Activated naive CD4-positive, alpha-beta T cell treated with anti-CD3 and anti-CD28 coated beads, Interleukin-2, amount 10 ng/mL, durations not matched to agents 7 days and 5 days (primary cell): ENCODE results near the gene ZSCAN5B.
"Not testable (repeated sequence)": the region's sequence is repeated elsewhere in the genome, so short reads cannot be mapped to it uniquely, and the experiment has no call there.

Source experiments
- CTCF ChIA-PET: fragments of 350-600 bp; sonication (Branson Sonifier 250); formaldehyde crosslinking; loops from one replicate; lab custom pipeline; 2021; ENCODE audit warnings: antibody characterized with exemption; lab: Charles Lee
- DNase-seq: peaks from one replicate; pipeline ENCODE4 v3.0.0-alpha.2; 2020
- H3K27ac Mint-ChIP-seq: one replicate; pipeline ENCODE4 v1.8.0; 2021; ENCODE audit warnings: mild to moderate bottlenecking, moderate library complexity, mixed read lengths
- H3K27me3 Mint-ChIP-seq: one replicate; pipeline ENCODE4 v1.8.0; 2021; ENCODE audit warnings: mild to moderate bottlenecking, mixed read lengths
- H3K36me3 Mint-ChIP-seq: one replicate; pipeline ENCODE4 v1.8.0; 2021; ENCODE audit warnings: mixed read lengths
- H3K4me1 Mint-ChIP-seq: one replicate; pipeline ENCODE4 v1.8.0; 2021; ENCODE audit warnings: mixed read lengths
- H3K4me3 Mint-ChIP-seq: one replicate; pipeline ENCODE4 v1.8.0; 2021; ENCODE audit warnings: mild to moderate bottlenecking, moderate library complexity, mixed read lengths
- H3K9me3 Mint-ChIP-seq: one replicate; pipeline ENCODE4 v1.8.0; 2021; ENCODE audit warnings: mixed read lengths

ZSCAN5B gene

DNA sequence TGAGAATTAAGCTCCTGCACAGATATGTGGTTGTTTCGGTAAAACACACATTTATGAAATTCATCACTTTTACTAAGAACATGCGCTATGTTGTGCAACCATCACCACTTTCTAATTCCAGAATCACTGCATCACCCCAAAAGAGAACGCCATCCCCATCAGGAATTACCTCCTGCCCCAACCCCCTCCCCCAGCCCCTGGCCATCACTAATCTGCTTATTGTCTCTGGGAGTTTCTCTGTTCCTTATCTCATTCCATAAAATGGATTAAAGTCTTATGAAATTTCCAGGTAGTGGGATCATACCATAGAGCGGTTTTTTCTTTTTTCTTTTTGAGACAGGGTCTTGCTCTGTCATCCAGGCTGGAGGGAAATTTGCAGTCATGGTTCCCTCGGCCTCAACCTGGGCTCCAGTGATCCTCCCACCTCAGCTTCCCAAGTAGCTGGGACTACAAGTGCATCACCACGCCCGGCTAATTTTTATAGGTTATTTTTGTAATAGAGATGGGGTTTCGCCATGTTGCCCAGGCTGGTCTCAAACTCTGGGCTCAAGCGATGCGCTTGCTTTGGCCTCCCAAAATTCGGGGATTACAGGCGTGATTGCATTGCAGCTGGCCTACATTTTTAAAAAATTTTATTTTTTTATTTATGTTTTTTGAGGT lies 3.5 kb downstream of the ZSCAN5B start:
- CTCF ChIA-PET = interaction anchor here (0.7 kb wide), 1 partner anchor 561 kb away, joined by 3 read pairs; no protein-coding TSS in a partner anchor
- H3K9me3 Mint-ChIP-seq = no peaks in the 10 kb centered on the region
- no peak overlapping the region for H3K27ac Mint-ChIP-seq
- H3K36me3 Mint-ChIP-seq = no peaks in the 10 kb centered on the region
- DNase-seq = no peak
- H3K4me3 Mint-ChIP-seq = no peak overlapping the region
- no peaks in the 10 kb centered on the region for H3K4me1 Mint-ChIP-seq
- no peaks in the 10 kb centered on the region for H3K27me3 Mint-ChIP-seq

DNA sequence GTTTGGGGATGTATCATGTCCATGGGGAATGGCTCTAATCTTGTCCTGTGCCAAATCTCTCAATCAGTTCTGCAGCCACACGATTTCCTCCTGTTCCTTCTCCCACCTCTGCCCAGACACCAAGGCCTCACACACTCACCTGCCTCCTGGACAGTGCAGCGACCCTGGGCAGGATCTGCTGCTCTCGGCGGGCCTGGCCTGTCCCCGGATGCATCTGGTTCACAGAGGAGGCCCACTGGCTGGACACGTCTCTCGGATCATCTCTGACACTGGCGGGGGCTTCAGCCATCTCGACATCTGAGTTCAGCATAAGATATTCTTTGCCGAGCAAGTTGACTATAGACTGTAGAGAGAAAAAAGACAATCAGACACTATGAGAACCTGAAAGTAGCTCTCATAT lies 5.9 kb downstream of the ZSCAN5B start:
- DNase-seq = no peak
- CTCF ChIA-PET = interaction anchor here (1.5 kb wide), 1 partner anchor 61 kb away, joined by 4 read pairs; no protein-coding TSS in a partner anchor
- Mint-ChIP-seq H3K27me3 (no peaks in the 10 kb centered on the region), H3K4me3 (no peak overlapping the region), H3K9me3 (no peaks in the 10 kb centered on the region), H3K27ac (no peak overlapping the region), H3K4me1 (no peaks in the 10 kb centered on the region), H3K36me3 (no peaks in the 10 kb centered on the region)

DNA sequence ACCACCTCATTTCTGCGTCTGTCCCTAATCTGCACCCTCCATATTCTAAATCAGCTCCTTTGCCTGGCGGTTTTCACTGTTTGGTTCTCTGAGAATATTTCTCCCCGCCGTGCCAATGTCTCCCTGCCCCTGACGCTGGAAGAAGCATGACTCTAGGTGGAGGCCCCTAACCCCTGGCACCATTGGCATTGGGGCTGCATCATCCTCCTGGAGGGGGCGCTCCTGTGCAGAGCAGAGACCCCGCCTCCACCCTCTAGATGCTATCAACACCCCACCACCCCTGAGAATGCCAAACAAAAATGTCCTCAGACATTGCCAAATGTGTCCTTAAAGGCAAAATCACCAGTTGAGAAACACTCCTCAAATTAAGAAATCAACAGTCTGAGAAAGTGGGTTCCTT lies 6.5 kb downstream of the ZSCAN5B start:
- Mint-ChIP-seq H3K36me3 (no peaks in the 10 kb centered on the region), H3K27me3 (no peaks in the 10 kb centered on the region), H3K4me1 (no peaks in the 10 kb centered on the region), H3K9me3 (no peaks in the 10 kb centered on the region), H3K27ac (no peak overlapping the region), H3K4me3 (no peak overlapping the region)
- DNase-seq = no peak
- CTCF ChIA-PET = no interaction called here

DNA sequence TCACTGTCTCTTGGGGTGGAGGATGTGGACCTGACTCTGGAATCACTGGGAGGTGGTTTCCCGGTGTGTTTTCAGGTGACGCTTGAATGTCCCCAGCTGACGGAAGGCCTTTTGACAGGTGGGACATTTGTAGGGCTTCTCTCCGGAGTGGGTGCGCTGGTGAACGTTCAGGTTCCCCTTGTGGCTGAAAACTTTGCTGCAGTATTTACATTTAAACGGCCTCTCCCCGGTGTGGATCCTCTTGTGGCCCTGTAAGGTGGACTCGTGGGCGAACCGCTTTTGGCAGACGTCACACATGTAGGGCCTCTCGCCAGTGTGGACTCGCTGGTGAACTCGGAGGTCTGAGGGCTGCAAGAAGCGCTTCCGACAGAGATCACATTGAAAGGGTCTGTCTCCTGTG lies 7.8 kb downstream of the ZSCAN5B start:
- no peaks in the 10 kb centered on the region for H3K36me3 Mint-ChIP-seq
- peaks cover 6% of the 10 kb centered on the region for H3K4me1 Mint-ChIP-seq
- CTCF ChIA-PET = no interaction called here
- no peaks in the 10 kb centered on the region for H3K9me3 Mint-ChIP-seq
- DNase-seq = no peak
- H3K27ac Mint-ChIP-seq = no peak overlapping the region
- no peak overlapping the region for H3K4me3 Mint-ChIP-seq
- no peaks in the 10 kb centered on the region for H3K27me3 Mint-ChIP-seq

DNA sequence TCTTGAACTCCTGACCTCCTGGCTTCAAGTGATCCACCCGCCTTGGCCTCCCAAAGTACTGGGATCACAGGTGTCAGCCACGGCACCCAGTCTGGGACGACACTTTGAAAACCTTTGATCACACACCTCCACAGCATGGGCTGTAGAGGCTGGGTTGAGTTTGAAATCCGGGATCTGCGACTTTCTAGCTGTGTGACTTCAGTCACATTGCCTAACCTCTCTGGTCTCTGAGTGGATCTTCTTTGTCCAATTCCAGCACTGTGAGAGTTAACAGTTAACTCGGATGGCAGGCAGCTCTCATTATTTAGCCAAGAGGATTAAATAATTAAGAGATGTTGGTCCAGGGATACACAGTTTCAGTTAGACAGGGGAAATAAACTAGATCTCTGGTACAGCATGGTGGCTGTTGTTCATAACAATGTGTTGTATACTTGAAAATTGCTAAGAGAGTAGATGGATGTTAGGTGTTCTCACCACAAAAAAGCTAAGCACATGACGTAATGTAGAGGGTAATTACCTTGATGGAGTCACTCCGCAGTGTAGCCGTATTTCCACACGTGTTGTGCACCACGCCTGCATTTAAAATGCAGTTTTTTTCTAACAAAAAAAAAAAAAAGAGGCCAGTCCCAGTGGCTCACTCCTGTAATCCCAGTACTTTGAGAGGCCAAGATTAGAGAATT lies 19.9 kb downstream of the ZSCAN5B start:
- peaks cover 4% of the 10 kb centered on the region for H3K27me3 Mint-ChIP-seq
- CTCF ChIA-PET = interaction anchor here (2.1 kb wide), 1 partner anchor 97 kb away, joined by 5 read pairs; no protein-coding TSS in a partner anchor
- no peaks in the 10 kb centered on the region for H3K4me1 Mint-ChIP-seq
- no peaks in the 10 kb centered on the region for H3K9me3 Mint-ChIP-seq
- no peak overlapping the region for H3K27ac Mint-ChIP-seq
- H3K36me3 Mint-ChIP-seq = no peaks in the 10 kb centered on the region
- H3K4me3 Mint-ChIP-seq = no peak overlapping the region
- no peak for DNase-seq

DNA sequence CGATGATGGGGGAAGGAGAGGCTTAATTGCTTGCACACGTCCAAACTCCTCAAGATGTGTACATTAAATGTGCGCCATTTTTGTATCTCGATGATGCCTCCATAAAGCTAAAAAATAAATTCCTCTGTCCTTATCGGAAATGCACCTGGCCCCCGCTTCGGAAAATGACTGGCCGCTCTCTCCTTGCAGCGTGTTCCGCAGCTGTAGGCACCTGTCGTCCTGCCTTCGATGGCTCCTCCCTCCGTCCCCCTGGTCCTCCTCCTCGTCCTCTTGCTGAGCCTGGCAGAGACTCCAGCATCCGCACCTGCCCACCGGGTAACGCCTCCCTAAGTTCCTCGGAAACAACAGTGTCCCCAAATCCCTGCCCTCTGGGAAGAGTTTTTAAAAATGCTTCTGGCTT lies 20.7 kb downstream of the ZSCAN5B start:
- CTCF ChIA-PET = interaction anchor here (0.7 kb wide), 1 partner anchor 97 kb away, joined by 3 read pairs; no protein-coding TSS in a partner anchor
- Mint-ChIP-seq H3K27ac (no peak overlapping the region), H3K4me3 (no peak overlapping the region), H3K36me3 (no peaks in the 10 kb centered on the region), H3K27me3 (peaks cover 6% of the 10 kb centered on the region), H3K4me1 (no peaks in the 10 kb centered on the region), H3K9me3 (no peaks in the 10 kb centered on the region)
- no peak for DNase-seq

DNA sequence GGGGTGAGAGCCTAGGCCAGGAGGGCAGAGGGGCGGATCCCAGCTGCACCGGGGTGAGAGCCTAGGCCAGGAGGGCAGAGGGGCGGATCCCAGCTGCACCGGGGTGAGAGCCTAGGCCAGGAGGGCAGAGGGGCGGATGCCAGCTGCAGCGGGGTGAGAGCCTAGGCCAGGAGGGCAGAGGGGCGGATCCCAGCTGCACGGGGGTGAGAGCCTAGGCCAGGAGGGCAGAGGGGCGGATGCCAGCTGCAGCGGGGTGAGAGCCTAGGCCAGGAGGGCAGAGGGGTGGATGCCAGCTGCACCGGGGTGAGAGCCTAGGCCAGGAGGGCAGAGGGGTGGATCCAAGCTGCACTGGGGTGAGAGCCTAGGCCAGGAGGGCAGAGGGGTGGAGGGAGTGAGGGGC lies 21.3 kb downstream of the ZSCAN5B start:
- not testable (repeated sequence) for H3K4me3 Mint-ChIP-seq
- CTCF ChIA-PET = interaction anchor here (0.6 to 1.4 kb wide), 3 partner anchors 97 to 345 kb away, joined by 3 to 4 read pairs (median 3); partner anchors contain the start of gene NLRP11

DNA sequence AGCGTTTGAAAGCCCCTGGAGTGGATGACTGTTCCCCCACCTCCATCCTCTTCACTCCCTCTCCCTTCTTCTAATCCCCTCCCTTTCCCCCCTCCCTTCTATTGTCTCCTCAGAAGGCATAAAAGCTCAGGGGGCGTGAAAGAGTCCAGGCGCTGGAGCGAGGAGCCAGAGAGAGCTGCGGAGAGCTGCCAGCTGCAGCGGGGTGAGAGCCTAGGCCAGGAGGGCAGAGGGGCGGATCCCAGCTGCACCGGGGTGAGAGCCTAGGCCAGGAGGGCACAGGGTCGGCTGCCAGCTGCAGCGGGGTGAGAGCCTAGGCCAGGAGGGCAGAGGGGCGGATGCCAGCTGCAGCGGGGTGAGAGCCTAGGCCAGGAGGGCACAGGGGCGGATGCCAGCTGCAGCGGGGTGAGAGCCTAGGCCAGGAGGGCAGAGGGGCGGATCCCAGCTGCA lies 21.7 kb downstream of the ZSCAN5B start, which contains the start of gene GALP:
Gene GALP (plus strand): TSS at position 148 of the 447 bp plus-strand sequence. CDS start 1,101 bp downstream, outside the sequence.
- H3K27ac Mint-ChIP-seq, H3K9me3 Mint-ChIP-seq, H3K36me3 Mint-ChIP-seq, H3K4me1 Mint-ChIP-seq, H3K27me3 Mint-ChIP-seq, H3K4me3 Mint-ChIP-seq, DNase-seq: not testable (repeated sequence)
- CTCF ChIA-PET = interaction anchor here (0.6 to 1.4 kb wide), 2 partner anchors 97 to 344 kb away, joined by 3 to 4 read pairs; partner anchors contain the start of gene NLRP11

More for the DNA sequence above, 21.3 kb downstream of the ZSCAN5B start:
- H3K9me3 Mint-ChIP-seq, DNase-seq, H3K27ac Mint-ChIP-seq, H3K27me3 Mint-ChIP-seq, H3K36me3 Mint-ChIP-seq, H3K4me1 Mint-ChIP-seq: not testable (repeated sequence)

DNA sequence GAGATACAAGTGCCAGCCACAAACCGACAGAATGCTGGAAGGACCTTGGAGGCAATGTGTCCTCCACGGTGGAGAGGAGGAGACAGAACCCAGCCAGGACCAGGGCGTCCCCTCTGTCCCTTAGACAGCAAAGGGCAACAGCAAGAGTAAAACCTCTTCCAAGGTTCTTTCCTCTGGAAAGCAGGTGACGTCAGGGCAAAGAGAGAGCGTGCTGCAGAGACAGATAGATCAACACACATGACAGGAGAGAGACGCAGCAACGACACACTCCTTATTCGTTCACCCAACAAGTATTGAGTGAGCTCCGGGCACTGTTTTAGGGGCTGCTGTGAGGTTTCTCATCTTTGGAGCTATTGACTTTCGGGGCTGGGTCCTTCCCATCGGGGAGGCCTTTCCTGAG lies 23.0 kb downstream of the ZSCAN5B start:
- CTCF ChIA-PET = interaction anchor here (1.3 kb wide), 2 partner anchors 98 to 159 kb away, joined by 3 to 5 read pairs; no protein-coding TSS in a partner anchor
- Mint-ChIP-seq H3K27ac (no peak overlapping the region), H3K9me3 (no peaks in the 10 kb centered on the region), H3K36me3 (no peaks in the 10 kb centered on the region), H3K4me1 (no peaks in the 10 kb centered on the region), H3K4me3 (no peak overlapping the region), H3K27me3 (peaks cover 10% of the 10 kb centered on the region)
- DNase-seq = no peak

DNA sequence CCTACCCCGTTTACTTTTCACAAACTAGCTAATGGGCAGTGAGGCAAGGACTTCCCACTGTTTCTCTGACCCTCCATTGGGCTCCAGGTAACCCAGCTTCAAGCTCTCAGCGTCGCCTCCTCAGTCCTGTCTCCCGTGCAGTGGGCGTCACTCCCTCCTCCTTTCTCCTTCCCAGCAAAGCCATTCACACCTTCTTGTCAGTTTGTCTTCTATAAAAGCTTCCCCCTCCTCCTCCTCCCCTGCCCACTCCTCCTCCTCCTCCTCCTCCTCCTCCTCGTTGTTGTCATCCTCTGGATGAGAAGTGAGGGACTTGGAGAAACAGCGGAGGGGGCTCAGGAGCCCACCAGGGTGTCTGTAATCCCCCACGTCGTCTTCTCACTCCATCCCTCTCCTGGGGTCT lies 23.5 kb downstream of the ZSCAN5B start:
- H3K4me3 Mint-ChIP-seq = no peak overlapping the region
- DNase-seq = no peak
- H3K4me1 Mint-ChIP-seq = no peaks in the 10 kb centered on the region
- H3K9me3 Mint-ChIP-seq = no peaks in the 10 kb centered on the region
- no peak overlapping the region for H3K27ac Mint-ChIP-seq
- H3K27me3 Mint-ChIP-seq = peaks cover 10% of the 10 kb centered on the region
- CTCF ChIA-PET = interaction anchor here (1.1 to 1.3 kb wide), 3 partner anchors 79 to 159 kb away, joined by 3 to 5 read pairs (median 3); no protein-coding TSS in a partner anchor
- no peaks in the 10 kb centered on the region for H3K36me3 Mint-ChIP-seq

DNA sequence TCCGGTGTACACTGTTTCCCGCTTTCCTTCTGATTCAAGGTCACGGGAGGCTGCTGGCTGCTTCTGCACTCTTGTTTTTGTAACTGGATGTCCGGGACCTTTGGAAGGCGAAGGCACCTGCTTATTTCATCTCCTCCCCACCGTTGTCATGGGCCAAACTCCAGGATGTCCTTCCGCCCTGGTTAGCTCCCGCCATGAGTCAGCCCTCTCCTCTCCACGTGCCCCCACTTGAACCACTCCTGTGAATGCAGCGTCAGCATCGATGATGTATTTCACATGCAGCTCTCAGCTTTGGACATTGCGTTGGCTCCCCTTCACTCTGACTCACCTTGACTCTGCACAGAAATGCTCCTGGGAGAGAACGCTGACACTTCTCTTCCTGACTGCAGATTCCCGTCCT lies 27.3 kb downstream of the ZSCAN5B start:
- Mint-ChIP-seq H3K36me3 (no peaks in the 10 kb centered on the region), H3K4me3 (no peak overlapping the region), H3K9me3 (no peaks in the 10 kb centered on the region), H3K27me3 (peaks cover 10% of the 10 kb centered on the region), H3K4me1 (no peaks in the 10 kb centered on the region), H3K27ac (no peak overlapping the region)
- CTCF ChIA-PET = interaction anchor here (1.5 kb wide), 2 partner anchors 82 to 90 kb away, joined by 4 to 5 read pairs; no protein-coding TSS in a partner anchor
- DNase-seq = no peak

DNA sequence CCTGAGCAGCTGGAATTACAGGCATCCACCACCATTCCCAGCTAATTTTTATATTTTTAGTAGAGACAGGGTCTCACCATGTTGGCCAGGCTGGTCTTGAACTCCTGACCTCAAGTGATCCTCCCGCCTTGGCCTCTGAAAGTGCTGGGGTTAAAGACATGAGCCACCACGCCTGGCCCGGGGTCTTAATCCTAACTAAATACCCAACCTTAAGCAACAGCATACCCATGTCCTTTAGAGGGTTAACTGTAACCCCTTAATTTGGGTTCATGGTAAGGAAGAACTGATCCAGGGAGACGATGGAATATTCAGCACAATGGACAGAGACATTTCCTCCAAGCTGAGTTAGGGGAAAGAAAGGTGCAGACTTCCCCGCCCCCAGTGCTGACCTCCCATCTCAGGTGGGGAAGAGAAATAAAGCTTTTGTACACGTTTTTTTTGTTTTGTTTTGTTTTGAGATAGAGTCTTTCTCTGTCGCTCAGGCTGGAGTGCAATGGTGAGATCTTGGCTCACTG lies 30.5 kb downstream of the ZSCAN5B start:
- CTCF ChIA-PET = interaction anchor here (1.4 kb wide), 1 partner anchor 86 kb away, joined by 3 read pairs; no protein-coding TSS in a partner anchor
- no peaks in the 10 kb centered on the region for H3K9me3 Mint-ChIP-seq
- H3K27ac Mint-ChIP-seq = no peak overlapping the region
- no peak overlapping the region for H3K4me3 Mint-ChIP-seq
- no peaks in the 10 kb centered on the region for H3K36me3 Mint-ChIP-seq
- H3K4me1 Mint-ChIP-seq = peaks cover 13% of the 10 kb centered on the region
- H3K27me3 Mint-ChIP-seq = peaks cover 10% of the 10 kb centered on the region
- no peak for DNase-seq

DNA sequence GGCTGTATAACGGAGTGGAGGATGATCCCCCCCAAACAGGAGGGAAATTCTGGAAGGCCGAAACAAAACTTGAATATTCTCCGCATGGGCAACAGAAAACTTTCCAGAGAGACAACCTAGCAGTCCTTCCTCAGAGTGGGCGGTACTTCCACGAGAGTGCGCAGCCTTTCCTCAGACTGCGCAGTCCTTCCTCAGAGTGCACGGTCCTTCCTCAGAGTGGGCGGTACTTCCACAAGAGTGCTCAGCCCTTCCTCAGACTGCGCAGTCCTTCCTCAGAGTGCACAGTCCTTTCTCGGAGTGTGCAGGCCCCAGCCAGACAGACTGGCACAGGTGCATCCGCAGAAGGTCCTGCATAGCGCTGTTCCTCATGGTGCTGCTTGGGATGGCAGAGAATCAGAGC lies 34.5 kb downstream of the ZSCAN5B start:
- Mint-ChIP-seq H3K36me3 (peaks cover 8% of the 10 kb centered on the region), H3K9me3 (no peaks in the 10 kb centered on the region), H3K27me3 (no peaks in the 10 kb centered on the region), H3K4me1 (peaks cover 16% of the 10 kb centered on the region), H3K4me3 (no peak overlapping the region), H3K27ac (no peak overlapping the region)
- CTCF ChIA-PET = no interaction called here
- no peak for DNase-seq

DNA sequence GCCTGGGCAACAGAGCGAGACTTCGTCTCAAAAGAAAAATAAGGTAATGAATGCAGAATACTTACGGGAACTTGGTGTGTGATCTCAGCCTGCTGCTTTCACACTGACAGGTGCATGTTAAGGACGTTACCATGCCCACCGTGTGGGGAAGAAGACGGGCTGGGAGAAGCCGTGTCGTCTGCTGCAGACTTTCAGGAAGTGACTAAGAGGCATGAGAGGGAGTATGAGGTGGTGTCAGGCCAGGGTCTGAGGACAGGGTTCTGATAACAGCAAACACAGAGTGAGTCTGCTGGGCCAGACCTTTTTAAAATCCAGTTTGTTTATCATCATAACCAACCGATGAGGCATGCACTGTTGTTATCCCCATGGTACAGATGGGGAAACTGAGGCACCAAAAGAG lies 35.3 kb downstream of the ZSCAN5B start:
- Mint-ChIP-seq H3K9me3 (no peaks in the 10 kb centered on the region), H3K4me3 (no peak overlapping the region), H3K27ac (no peak overlapping the region), H3K36me3 (peaks cover 8% of the 10 kb centered on the region), H3K27me3 (no peaks in the 10 kb centered on the region), H3K4me1 (peaks cover 16% of the 10 kb centered on the region)
- CTCF ChIA-PET = no interaction called here
- no peak for DNase-seq
